Measurements from ENCODE around the gene KRTAP12-4. TPM values are rescaled to one million over a fixed set of nuclear protein-coding genes. Genes with fewer than 3 reads are reported as not detected.
"Not testable (repeated sequence)": the region's sequence is repeated elsewhere in the genome, so short reads cannot be mapped to it uniquely, and the experiment has no call there.

The KRTAP12-4 gene
- total RNA-seq, 2 experiments from 2014 or later = not detected

- TF ChIP-seq, protein P1, sequence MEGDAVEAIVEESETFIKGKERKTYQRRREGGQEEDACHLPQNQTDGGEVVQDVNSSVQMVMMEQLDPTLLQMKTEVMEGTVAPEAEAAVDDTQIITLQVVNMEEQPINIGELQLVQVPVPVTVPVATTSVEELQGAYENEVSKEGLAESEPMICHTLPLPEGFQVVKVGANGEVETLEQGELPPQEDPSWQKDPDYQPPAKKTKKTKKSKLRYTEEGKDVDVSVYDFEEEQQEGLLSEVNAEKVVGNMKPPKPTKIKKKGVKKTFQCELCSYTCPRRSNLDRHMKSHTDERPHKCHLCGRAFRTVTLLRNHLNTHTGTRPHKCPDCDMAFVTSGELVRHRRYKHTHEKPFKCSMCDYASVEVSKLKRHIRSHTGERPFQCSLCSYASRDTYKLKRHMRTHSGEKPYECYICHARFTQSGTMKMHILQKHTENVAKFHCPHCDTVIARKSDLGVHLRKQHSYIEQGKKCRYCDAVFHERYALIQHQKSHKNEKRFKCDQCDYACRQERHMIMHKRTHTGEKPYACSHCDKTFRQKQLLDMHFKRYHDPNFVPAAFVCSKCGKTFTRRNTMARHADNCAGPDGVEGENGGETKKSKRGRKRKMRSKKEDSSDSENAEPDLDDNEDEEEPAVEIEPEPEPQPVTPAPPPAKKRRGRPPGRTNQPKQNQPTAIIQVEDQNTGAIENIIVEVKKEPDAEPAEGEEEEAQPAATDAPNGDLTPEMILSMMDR (conservative IDR thresholded peaks at IDR 0.05; ENCODE audit: low read length) = no peak
- no peak for TF ChIP-seq EZH2phosphoT487 (IDR thresholded peaks at IDR 0.05; ENCODE audit: borderline replicate concordance, low read depth, low read length)
- peaks cover 4% of the 10 kb centered on the region; the same call in 1 of the 2 replicates for H3K9me3 ChIP-seq (ENCODE audit: low read length)
- H3K4me1 ChIP-seq (ENCODE audit: insufficient read depth, low read length, poor library complexity, severe bottlenecking) = no peaks in the 10 kb centered on the region
- no TSS peak for BruUV-seq (replicated peaks)
- no peaks in the 10 kb centered on the region for H3K79me2 ChIP-seq (ENCODE audit: insufficient read depth, low read depth, low read length)
- ChIA-PET POLR2A (no interaction called here), CTCF (ENCODE audit: unreplicated experiment) (no interaction called here)
- no peaks in the 10 kb centered on the region for H3K36me3 ChIP-seq (ENCODE audit: insufficient read depth, low read length)
- no peak overlapping the region for H3K4me3 ChIP-seq (ENCODE audit: low read depth, low read length, poor library complexity, severe bottlenecking)
- DNase-seq (ENCODE audit: low spot score) = no peak
- H3K4me2 ChIP-seq (ENCODE audit: low read length) = no peak overlapping the region
- H3K27ac ChIP-seq (ENCODE audit: low read depth, low read length, poor library complexity, severe bottlenecking) = no peak overlapping the region
- H3K9me2 ChIP-seq (ENCODE audit: insufficient read depth, low read length) = no peaks in the 10 kb centered on the region
- no peaks in the 10 kb centered on the region for H4K20me1 ChIP-seq (ENCODE audit: insufficient read depth, low read length)
- H2AFZ ChIP-seq (ENCODE audit: low read length) = no peak overlapping the region
- intact Hi-C loops (cut with micrococcal nuclease; ENCODE audit: unreplicated experiment) = no loop called here
These were observed 25.6 kb downstream of the KRTAP12-4 start for GRCh38 chr21:44628707-44629391.

- H3K4me1 ChIP-seq (ENCODE audit: insufficient read depth, low read length, poor library complexity, severe bottlenecking); DNase-seq (ENCODE audit: low spot score); H4K20me1 ChIP-seq (ENCODE audit: insufficient read depth, low read length); H2AFZ ChIP-seq (ENCODE audit: low read length); H3K9me2 ChIP-seq (ENCODE audit: insufficient read depth, low read length); intact Hi-C loops (cut with micrococcal nuclease; ENCODE audit: unreplicated experiment); H3K36me3 ChIP-seq (ENCODE audit: insufficient read depth, low read length); H3K4me3 ChIP-seq (ENCODE audit: low read depth, low read length, poor library complexity, severe bottlenecking); H3K79me2 ChIP-seq (ENCODE audit: insufficient read depth, low read depth, low read length); POLR2A ChIA-PET; H3K4me2 ChIP-seq (ENCODE audit: low read length); H3K27ac ChIP-seq (ENCODE audit: low read depth, low read length, poor library complexity, severe bottlenecking); BruUV-seq (replicated peaks): not testable (repeated sequence)
- H3K9me3 ChIP-seq (ENCODE audit: low read length) = peaks cover 13% of the 10 kb centered on the region
- CTCF ChIA-PET (ENCODE audit: unreplicated experiment) = interaction anchor here (0.6 kb wide), 1 partner anchor 125 kb away, joined by 3 read pairs; no protein-coding TSS in a partner anchor
These were observed 26.6 kb downstream of the KRTAP12-4 start for GRCh38 chr21:44627831-44628233.

GRCh38 chr21:44627181-44627822 lies 27.2 kb downstream of the KRTAP12-4 start:
- CTCF ChIA-PET (ENCODE audit: unreplicated experiment) = interaction anchor here (0.6 to 0.7 kb wide), 2 partner anchors 25 to 125 kb away, joined by 3 to 4 read pairs; no protein-coding TSS in a partner anchor
- H3K4me1 ChIP-seq (ENCODE audit: insufficient read depth, low read length, poor library complexity, severe bottlenecking); POLR2A ChIA-PET; H3K27ac ChIP-seq (ENCODE audit: low read depth, low read length, poor library complexity, severe bottlenecking); intact Hi-C loops (cut with micrococcal nuclease; ENCODE audit: unreplicated experiment); H4K20me1 ChIP-seq (ENCODE audit: insufficient read depth, low read length); H3K79me2 ChIP-seq (ENCODE audit: insufficient read depth, low read depth, low read length); H3K4me2 ChIP-seq (ENCODE audit: low read length); H2AFZ ChIP-seq (ENCODE audit: low read length); DNase-seq (ENCODE audit: low spot score); H3K4me3 ChIP-seq (ENCODE audit: low read depth, low read length, poor library complexity, severe bottlenecking); H3K36me3 ChIP-seq (ENCODE audit: insufficient read depth, low read length); BruUV-seq (replicated peaks); H3K9me2 ChIP-seq (ENCODE audit: insufficient read depth, low read length): not testable (repeated sequence)
- peaks cover 13% of the 10 kb centered on the region for H3K9me3 ChIP-seq (ENCODE audit: low read length)
